CD4-positive, alpha-beta T cell (primary cell): ENCODE data around the gene VASH2. TPM values are rescaled to one million over a fixed set of nuclear protein-coding genes. Genes with fewer than 3 reads are reported as not detected.

Experiments used
- ATAC-seq: fragments of 200-7000 bp; cut with Tn5 transposase; one replicate; pipeline ENCODE4 v1.10.0; 2022; ENCODE audit warnings: mild to moderate bottlenecking; ENCODE audit not compliant: poor library complexity
- CTCF ChIA-PET: fragments of 350-600 bp; sonication (Branson Sonifier 250); formaldehyde crosslinking; loops from one replicate; lab custom pipeline; 2021; ENCODE audit warnings: antibody characterized with exemption, inconsistent platforms; lab: Charles Lee
- POLR2A ChIA-PET: fragments of 350-600 bp; sonication (Branson Sonifier 250); formaldehyde crosslinking; loops from one replicate; lab custom pipeline; 2021; ENCODE audit warnings: antibody characterized with exemption, inconsistent platforms; lab: Charles Lee
- DNase-seq, 14 experiments: peaks; one replicate each; pipeline ENCODE4 v3.0.0-alpha.2; 2013 to 2020; ENCODE audit warnings: mixed read lengths in 2 of 14
- H3K27ac ChIP-seq, 2 donors: one replicate each; pipeline versions ENCODE4 v1.5.1 to v1.7.0; 2013; ENCODE audit warnings: low read length in 2 of 2, low read depth in 1 of 2, mild to moderate bottlenecking in 1 of 2
- H3K27me3 ChIP-seq, 2 experiments: 1 replicate in 1 of 2; 2 replicates in 1 of 2; pipeline versions ENCODE4 v1.6.1 to v1.7.0; 2013; ENCODE audit warnings: low read length in 2 of 2, control low read depth in 1 of 2, mild to moderate bottlenecking in 1 of 2, moderate library complexity in 1 of 2; ENCODE audit not compliant: insufficient read depth in 2 of 2, control insufficient read depth in 1 of 2
- H3K36me3 ChIP-seq: one replicate; pipeline ENCODE4 v1.6.1; 2013; ENCODE audit warnings: low read length, control low read depth; ENCODE audit not compliant: insufficient read depth
- H3K4me1 ChIP-seq: one replicate; pipeline ENCODE4 v1.6.1; 2013; ENCODE audit warnings: low read length, control low read depth; ENCODE audit not compliant: insufficient read depth
- H3K4me3 ChIP-seq: one replicate; pipeline ENCODE4 v1.5.1; 2013; ENCODE audit warnings: mild to moderate bottlenecking, low read length, moderate library complexity
- H3K9me3 ChIP-seq, 2 experiments: 1 replicate in 1 of 2; 2 replicates in 1 of 2; pipeline versions ENCODE4 v1.6.1 to v1.7.0; 2013; ENCODE audit warnings: low read length in 2 of 2, mild to moderate bottlenecking in 2 of 2, control low read depth in 1 of 2, moderate library complexity in 1 of 2; ENCODE audit not compliant: control insufficient read depth in 1 of 2, insufficient read depth in 1 of 2
- H3K27ac Mint-ChIP-seq: one replicate; pipeline ENCODE4 v1.8.0; 2020; ENCODE audit warnings: mixed read lengths
- H3K27me3 Mint-ChIP-seq: one replicate; pipeline ENCODE4 v1.8.0; 2021; ENCODE audit warnings: mixed read lengths
- H3K36me3 Mint-ChIP-seq: one replicate; pipeline ENCODE4 v1.8.0; 2021; ENCODE audit warnings: low read depth, mixed read lengths
- H3K4me1 Mint-ChIP-seq: one replicate; pipeline ENCODE4 v1.8.0; 2021; ENCODE audit warnings: low read depth, mixed read lengths
- H3K4me3 Mint-ChIP-seq: one replicate; pipeline ENCODE4 v1.8.0; 2020; ENCODE audit warnings: mild to moderate bottlenecking, mixed read lengths
- H3K9me3 Mint-ChIP-seq: one replicate; pipeline ENCODE4 v1.8.0; 2020; ENCODE audit warnings: mixed read lengths
- intact Hi-C, 2 experiments: fragments of 100-400 bp; cut with DNase I in 1 of 2; cut with micrococcal nuclease in 1 of 2; formaldehyde crosslinking; loops; one replicate each; pipeline versions ENCODE4 v1.15.1 to v1.9.0; 2023 to 2025; cut with DNase I, micrococcal nuclease
- total RNA-seq, 174 experiments: library from RNA in 2 of 174; stranded (reverse) in 2 of 174; gene quantifications; one replicate each; pipeline ENCODE4 v1.2.3 and lab custom pipeline; 2021 to 2026
- TF ChIP-seq, protein P1 (sequence below): fragments of 200-600 bp; IDR thresholded peaks from one replicate; pipeline ENCODE4 v1.8.0; 2022; ENCODE audit warnings: antibody characterized with exemption, mild to moderate bottlenecking

VASH2 gene
- total RNA-seq, 2 experiments from 2014 or later, result 0.11 to 0.17 TPM

DNA sequence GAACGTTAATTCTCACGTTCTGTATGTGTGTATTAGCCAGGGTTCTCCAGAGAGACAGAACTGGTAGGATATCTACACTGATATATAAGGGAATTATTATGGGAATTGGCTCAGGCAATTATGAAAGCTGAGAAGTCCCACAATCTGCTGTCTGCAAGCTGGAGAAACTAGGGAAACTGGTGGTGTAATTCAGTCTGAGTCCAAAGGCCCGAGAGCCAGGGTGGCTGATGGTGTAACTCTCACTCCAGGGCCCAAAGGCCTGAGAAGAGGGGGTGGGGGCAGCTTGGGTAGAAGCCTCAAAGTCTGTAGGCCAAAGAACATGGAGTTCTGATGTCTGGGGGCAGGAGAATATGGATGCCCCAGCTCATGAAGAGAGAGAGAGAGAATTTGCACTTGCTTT lies 13.3 kb upstream of the VASH2 start:
- H3K4me3 ChIP-seq, result no peak overlapping the region
- H3K9me3 ChIP-seq, result no peaks in the 10 kb centered on the region
- TF ChIP-seq, protein P1, sequence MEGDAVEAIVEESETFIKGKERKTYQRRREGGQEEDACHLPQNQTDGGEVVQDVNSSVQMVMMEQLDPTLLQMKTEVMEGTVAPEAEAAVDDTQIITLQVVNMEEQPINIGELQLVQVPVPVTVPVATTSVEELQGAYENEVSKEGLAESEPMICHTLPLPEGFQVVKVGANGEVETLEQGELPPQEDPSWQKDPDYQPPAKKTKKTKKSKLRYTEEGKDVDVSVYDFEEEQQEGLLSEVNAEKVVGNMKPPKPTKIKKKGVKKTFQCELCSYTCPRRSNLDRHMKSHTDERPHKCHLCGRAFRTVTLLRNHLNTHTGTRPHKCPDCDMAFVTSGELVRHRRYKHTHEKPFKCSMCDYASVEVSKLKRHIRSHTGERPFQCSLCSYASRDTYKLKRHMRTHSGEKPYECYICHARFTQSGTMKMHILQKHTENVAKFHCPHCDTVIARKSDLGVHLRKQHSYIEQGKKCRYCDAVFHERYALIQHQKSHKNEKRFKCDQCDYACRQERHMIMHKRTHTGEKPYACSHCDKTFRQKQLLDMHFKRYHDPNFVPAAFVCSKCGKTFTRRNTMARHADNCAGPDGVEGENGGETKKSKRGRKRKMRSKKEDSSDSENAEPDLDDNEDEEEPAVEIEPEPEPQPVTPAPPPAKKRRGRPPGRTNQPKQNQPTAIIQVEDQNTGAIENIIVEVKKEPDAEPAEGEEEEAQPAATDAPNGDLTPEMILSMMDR, result no peak
- Mint-ChIP-seq H3K27ac (no peak overlapping the region), H3K9me3 (peaks cover 2% of the 10 kb centered on the region), H3K27me3 (no peaks in the 10 kb centered on the region), H3K4me1 (no peaks in the 10 kb centered on the region), H3K4me3 (no peak overlapping the region), H3K36me3 (no peaks in the 10 kb centered on the region)
- ChIA-PET CTCF (interaction anchor here (0.5 kb wide), 1 partner anchor 399 kb away, joined by 3 read pairs; no protein-coding TSS in a partner anchor), POLR2A (no interaction called here)
- H3K36me3 ChIP-seq, result no peaks in the 10 kb centered on the region
- ATAC-seq (no peak), DNase-seq (no peak)
- H3K4me1 ChIP-seq, result no peaks in the 10 kb centered on the region
- H3K27me3 ChIP-seq, result no peaks in the 10 kb centered on the region
- no peak overlapping the region for H3K27ac ChIP-seq
- intact Hi-C loops, result no loop called here

- H3K27ac ChIP-seq, result no peak overlapping the region
- H3K4me3 ChIP-seq, result no peak overlapping the region
- Mint-ChIP-seq H3K4me1 (no peaks in the 10 kb centered on the region), H3K4me3 (no peak overlapping the region), H3K9me3 (peaks cover 2% of the 10 kb centered on the region), H3K27me3 (no peaks in the 10 kb centered on the region), H3K27ac (no peak overlapping the region), H3K36me3 (no peaks in the 10 kb centered on the region)
- DNase-seq (no peak), ATAC-seq (no peak)
- no peaks in the 10 kb centered on the region for H3K4me1 ChIP-seq
- TF ChIP-seq, protein P1, result no peak
- H3K27me3 ChIP-seq, result no peaks in the 10 kb centered on the region
- no peaks in the 10 kb centered on the region for H3K9me3 ChIP-seq
- intact Hi-C loops, result no loop called here
- POLR2A ChIA-PET, result no interaction called here
- CTCF ChIA-PET, result no interaction called here
- no peaks in the 10 kb centered on the region for H3K36me3 ChIP-seq
These were observed 11.5 kb upstream of the VASH2 start for GRCh38 chr1:212938846-212939245.

DNA sequence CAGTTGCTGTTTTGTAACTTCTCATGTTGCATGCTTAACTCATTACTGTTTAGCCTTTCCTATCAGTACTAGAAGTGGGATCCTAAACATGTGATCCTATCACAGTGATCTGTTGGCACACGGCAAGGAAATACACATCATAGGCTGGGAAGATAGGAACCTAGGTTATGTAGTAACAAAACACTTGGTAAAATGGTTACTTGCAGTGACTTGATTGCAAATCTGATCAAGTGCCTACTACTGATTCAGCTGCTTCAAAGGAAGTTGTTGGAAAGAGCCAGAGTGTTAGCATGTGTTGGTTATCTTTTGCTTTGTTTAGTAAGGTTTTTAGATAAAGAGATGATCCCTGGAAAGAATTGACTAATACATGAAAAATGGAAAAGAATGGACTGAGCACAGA lies 8.9 kb upstream of the VASH2 start:
- intact Hi-C loops, result no loop called here
- H3K27me3 ChIP-seq, result no peaks in the 10 kb centered on the region
- Mint-ChIP-seq H3K9me3 (peaks cover 2% of the 10 kb centered on the region), H3K36me3 (no peaks in the 10 kb centered on the region), H3K4me1 (no peaks in the 10 kb centered on the region), H3K27me3 (no peaks in the 10 kb centered on the region), H3K27ac (no peak overlapping the region), H3K4me3 (no peak overlapping the region)
- ATAC-seq (no peak), DNase-seq (no peak)
- no peaks in the 10 kb centered on the region for H3K9me3 ChIP-seq
- no peaks in the 10 kb centered on the region for H3K36me3 ChIP-seq
- ChIA-PET POLR2A (no interaction called here), CTCF (no interaction called here)
- H3K4me3 ChIP-seq, result no peak overlapping the region
- H3K4me1 ChIP-seq, result no peaks in the 10 kb centered on the region
- no peak overlapping the region for H3K27ac ChIP-seq
- TF ChIP-seq, protein P1, result no peak
